Measurements from ENCODE around the gene LOXL3. TPM values are rescaled to one million over a fixed set of nuclear protein-coding genes. Genes with fewer than 3 reads are reported as not detected.

Gene LOXL3
- total RNA-seq, 6 donors from 2014 or later, result 3.6 to 28.3 (median 10.3) TPM

GRCh38 chr2:74556831-74557370, 3.2 kb upstream of the LOXL3 start:
- Histone ChIP-seq H3K9me3 (no peaks in the 10 kb centered on the region), H3K36me3 (peaks cover 0 to 9% (median 7%) of the 10 kb centered on the region in 4 donors), H3K27ac (no peak overlapping the region), H3K4me3 (no peak overlapping the region), H3K27me3 (no peaks in the 10 kb centered on the region), H3K4me1 (peaks cover 11 to 25% (median 12%) of the 10 kb centered on the region in 4 donors)
- WGBS, 2 donors, result 86 to 93% methylated on average over 2 to 6 of the region's 6 CpGs
- no peak for TF ChIP-seq POLR2AphosphoS5 (IDR thresholded peaks at IDR 0.05)
- no peak for TF ChIP-seq CTCF (IDR thresholded peaks at IDR 0.05)
- no peak for ATAC-seq (ENCODE audit: low FRiP score in 2 of 2)
- no peak for DNase-seq

GRCh38 chr2:74556159-74556558, 2.4 kb upstream of the LOXL3 start:
- no peaks in the 10 kb centered on the region for H3K9me3 ChIP-seq
- peaks cover 0 to 9% (median 7%) of the 10 kb centered on the region in 4 donors for H3K36me3 ChIP-seq
- H3K4me3 ChIP-seq, result peak overlapping the region in 3 of 4 donors; percentile 70 to 97 (median 73)
- TF ChIP-seq EP300 (IDR thresholded peaks at IDR 0.05) (no peak), POLR2AphosphoS5 (IDR thresholded peaks at IDR 0.05) (no peak), CTCF (IDR thresholded peaks at IDR 0.05) (no peak), POLR2A (IDR thresholded peaks at IDR 0.05) (no peak)
- H3K27ac ChIP-seq, result peak overlapping the region in 2 of 4 donors; percentile 88 to 89
- no peak for ATAC-seq (ENCODE audit: low FRiP score in 2 of 2)
- no peaks in the 10 kb centered on the region for H3K27me3 ChIP-seq
- WGBS, 2 donors, result 77 to 87% methylated on average over 10 to 14 of the region's 14 CpGs
- peaks cover 11 to 25% (median 12%) of the 10 kb centered on the region in 4 donors for H3K4me1 ChIP-seq
- DNase-seq, result peak in 1 of 2 donors; percentile 80

GRCh38 chr2:74555610-74556103, 1.9 kb upstream of the LOXL3 start:
- Histone ChIP-seq H3K36me3 (peaks cover 0 to 9% (median 7%) of the 10 kb centered on the region in 4 donors), H3K9me3 (no peaks in the 10 kb centered on the region), H3K27ac (peak overlapping the region; percentile 87 to 89 (median 88)), H3K4me3 (peak overlapping the region; percentile 68 to 97 (median 72)), H3K4me1 (peaks cover 11 to 25% (median 12%) of the 10 kb centered on the region in 4 donors), H3K27me3 (no peaks in the 10 kb centered on the region)
- DNase-seq (peak; percentile 61 to 79), ATAC-seq (ENCODE audit: low FRiP score in 2 of 2) (peak in 1 of 2 donors; percentile 28)
- 52 to 69% methylated on average over 11 to 17 of the region's 17 CpGs for WGBS, 2 donors
- no peak for TF ChIP-seq POLR2A (IDR thresholded peaks at IDR 0.05)
- no peak for TF ChIP-seq CTCF (IDR thresholded peaks at IDR 0.05)
- no peak for TF ChIP-seq POLR2AphosphoS5 (IDR thresholded peaks at IDR 0.05)

- H3K36me3 ChIP-seq, result peaks cover 0 to 9% (median 7%) of the 10 kb centered on the region in 4 donors
- no peak for TF ChIP-seq EP300 (IDR thresholded peaks at IDR 0.05)
- TF ChIP-seq CTCF (IDR thresholded peaks at IDR 0.05), result peak in 3 of 6 experiments; percentile 8 to 33 (median 24)
- TF ChIP-seq POLR2AphosphoS5 (IDR thresholded peaks at IDR 0.05), result no peak
- H3K4me3 ChIP-seq, result peak overlapping the region; percentile 68 to 97 (median 72)
- no peaks in the 10 kb centered on the region for H3K27me3 ChIP-seq
- peak overlapping the region; percentile 87 to 89 (median 88) for H3K27ac ChIP-seq
- H3K4me1 ChIP-seq, result peaks cover 11 to 28% (median 13%) of the 10 kb centered on the region in 4 donors
- H3K9me3 ChIP-seq, result no peaks in the 10 kb centered on the region
- peak; percentile 69 to 86 for ATAC-seq (ENCODE audit: low FRiP score in 2 of 2)
- WGBS, 2 donors, result 2 to 7% methylated on average over 41 to 47 of the region's 58 CpGs
- DNase-seq, result peak; percentile 63 to 92
Measured at GRCh38 chr2:74554820-74555531, 1.2 kb upstream of the LOXL3 start.

All from upper lobe of left lung (tissue), 6 donors.